Duodenal mucosa (tissue), 2 donors: ENCODE measurements around the gene KIAA1755.

ENCODE experiments used
- H3K27ac ChIP-seq: one replicate; pipeline ENCODE4 v1.7.0; 2013; ENCODE audit warnings: low read depth, low read length
- H3K27me3 ChIP-seq, 2 donors: one replicate each; pipeline ENCODE4 v1.7.0; 2013; ENCODE audit warnings: low read length in 2 of 2, control low read depth in 1 of 2; ENCODE audit not compliant: insufficient read depth in 2 of 2, control insufficient read depth in 1 of 2
- H3K36me3 ChIP-seq, 2 donors: one replicate each; pipeline ENCODE4 v1.7.0; 2013; ENCODE audit warnings: low read length in 2 of 2, control low read depth in 1 of 2; ENCODE audit not compliant: insufficient read depth in 2 of 2, control insufficient read depth in 1 of 2
- H3K4me1 ChIP-seq, 2 donors: one replicate each; pipeline ENCODE4 v1.7.0; 2013; ENCODE audit warnings: low read length in 2 of 2, control low read depth in 1 of 2; ENCODE audit not compliant: insufficient read depth in 2 of 2, control insufficient read depth in 1 of 2
- H3K4me3 ChIP-seq, 2 donors: one replicate each; pipeline ENCODE4 v1.7.0; 2013; ENCODE audit warnings: low read length in 2 of 2, low read depth in 1 of 2
- H3K9ac ChIP-seq, 2 donors: one replicate each; pipeline ENCODE4 v1.7.0; 2013; ENCODE audit warnings: low read length in 2 of 2, low read depth in 1 of 2
- H3K9me3 ChIP-seq, 2 donors: one replicate each; pipeline ENCODE4 v1.7.0; 2013; ENCODE audit warnings: low read length in 2 of 2, control low read depth in 1 of 2; ENCODE audit not compliant: control insufficient read depth in 1 of 2

The KIAA1755 gene

GRCh38 chr20:38221119-38221589 is 39.4 kb downstream of the KIAA1755 start:
- Histone ChIP-seq H3K27ac (no peak overlapping the region), H3K27me3 (no peaks in the 10 kb centered on the region), H3K4me1 (peaks cover 0 to 3% of the 10 kb centered on the region in 2 donors), H3K9ac (no peak overlapping the region), H3K4me3 (no peak overlapping the region), H3K36me3 (no peaks in the 10 kb centered on the region), H3K9me3 (no peaks in the 10 kb centered on the region)

- H3K36me3 ChIP-seq: no peaks in the 10 kb centered on the region
- no peak overlapping the region for H3K9ac ChIP-seq
Measured at GRCh38 chr20:38220587-38221118, 39.9 kb downstream of the KIAA1755 start.

GRCh38 chr20:38219006-38219950 is 41.3 kb downstream of the KIAA1755 start:
- H3K4me1 ChIP-seq: peaks cover 0 to 3% of the 10 kb centered on the region in 2 donors
- no peak overlapping the region for H3K27ac ChIP-seq
- H3K36me3 ChIP-seq: no peaks in the 10 kb centered on the region
- no peaks in the 10 kb centered on the region for H3K27me3 ChIP-seq
- H3K9me3 ChIP-seq: no peaks in the 10 kb centered on the region
- no peak overlapping the region for H3K4me3 ChIP-seq
- no peak overlapping the region for H3K9ac ChIP-seq

More at GRCh38 chr20:38220587-38221118, 39.9 kb downstream of the KIAA1755 start:
- Histone ChIP-seq H3K27me3 (no peaks in the 10 kb centered on the region), H3K4me3 (no peak overlapping the region), H3K27ac (no peak overlapping the region), H3K4me1 (peaks cover 0 to 3% of the 10 kb centered on the region in 2 donors), H3K9me3 (no peaks in the 10 kb centered on the region)

GRCh38 chr20:38218566-38218885 is 42.0 kb downstream of the KIAA1755 start:
- no peaks in the 10 kb centered on the region for H3K27me3 ChIP-seq
- H3K4me1 ChIP-seq: peaks cover 0 to 3% of the 10 kb centered on the region in 2 donors
- no peak overlapping the region for H3K9ac ChIP-seq
- H3K36me3 ChIP-seq: no peaks in the 10 kb centered on the region
- no peak overlapping the region for H3K27ac ChIP-seq
- H3K4me3 ChIP-seq: no peak overlapping the region
- H3K9me3 ChIP-seq: no peaks in the 10 kb centered on the region

- Histone ChIP-seq H3K27me3 (no peaks in the 10 kb centered on the region), H3K9ac (no peak overlapping the region), H3K4me3 (no peak overlapping the region), H3K9me3 (no peaks in the 10 kb centered on the region), H3K36me3 (no peaks in the 10 kb centered on the region), H3K4me1 (peaks cover 0 to 3% of the 10 kb centered on the region in 2 donors), H3K27ac (no peak overlapping the region)
Measured at GRCh38 chr20:38217791-38218565, 42.6 kb downstream of the KIAA1755 start.

- Histone ChIP-seq H3K4me3 (no peak overlapping the region), H3K36me3 (no peaks in the 10 kb centered on the region), H3K4me1 (peaks cover 0 to 3% of the 10 kb centered on the region in 2 donors), H3K9ac (no peak overlapping the region), H3K9me3 (no peaks in the 10 kb centered on the region), H3K27ac (no peak overlapping the region), H3K27me3 (no peaks in the 10 kb centered on the region)
Measured at GRCh38 chr20:38216746-38217595, 43.6 kb downstream of the KIAA1755 start.

- Histone ChIP-seq H3K9me3 (no peaks in the 10 kb centered on the region), H3K36me3 (no peaks in the 10 kb centered on the region), H3K4me3 (no peak overlapping the region), H3K4me1 (peaks cover 0 to 3% of the 10 kb centered on the region in 2 donors), H3K27ac (no peak overlapping the region), H3K27me3 (no peaks in the 10 kb centered on the region), H3K9ac (no peak overlapping the region)
Measured at GRCh38 chr20:38216201-38216600, 44.3 kb downstream of the KIAA1755 start.

GRCh38 chr20:38215194-38216182 is 45.0 kb downstream of the KIAA1755 start:
- H3K4me3 ChIP-seq: no peak overlapping the region
- H3K9me3 ChIP-seq: no peaks in the 10 kb centered on the region
- no peaks in the 10 kb centered on the region for H3K4me1 ChIP-seq
- H3K27ac ChIP-seq: no peak overlapping the region
- H3K36me3 ChIP-seq: no peaks in the 10 kb centered on the region
- no peak overlapping the region for H3K9ac ChIP-seq
- no peaks in the 10 kb centered on the region for H3K27me3 ChIP-seq
